ENCODE measurements around the gene CCNA1.

CCNA1 gene

DNA sequence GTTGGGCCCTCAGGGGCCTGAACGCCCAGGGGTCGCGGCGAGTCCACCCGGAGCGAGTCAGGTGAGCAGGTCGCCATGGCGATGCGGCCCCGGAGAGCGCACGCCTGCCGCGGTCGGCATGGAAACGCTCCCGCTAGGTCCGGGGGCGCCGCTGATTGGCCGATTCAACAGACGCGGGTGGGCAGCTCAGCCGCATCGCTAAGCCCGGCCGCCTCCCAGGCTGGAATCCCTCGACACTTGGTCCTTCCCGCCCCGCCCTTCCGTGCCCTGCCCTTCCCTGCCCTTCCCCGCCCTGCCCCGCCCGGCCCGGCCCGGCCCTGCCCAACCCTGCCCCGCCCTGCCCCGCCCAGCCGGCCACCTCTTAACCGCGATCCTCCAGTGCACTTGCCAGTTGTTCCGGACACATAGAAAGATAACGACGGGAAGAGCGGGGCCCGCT lies at the start of gene CCNA1:
TSS of gene CCNA1 (plus strand) at position 390 of the 439 bp plus-strand sequence. CDS start 562 bp downstream, outside the sequence.
- no peak for DNase-seq

GRCh38 chr13:36385489-36385888 lies 46.8 kb upstream of the CCNA1 start:
- no peak for DNase-seq

GRCh38 chr13:36395280-36395679 lies 37.0 kb upstream of the CCNA1 start:
- no peak for DNase-seq

GRCh38 chr13:36405151-36405550 lies 27.1 kb upstream of the CCNA1 start:
- DNase-seq, result no peak

GRCh38 chr13:36412736-36413135 lies 19.6 kb upstream of the CCNA1 start:
- DNase-seq, result no peak

DNA sequence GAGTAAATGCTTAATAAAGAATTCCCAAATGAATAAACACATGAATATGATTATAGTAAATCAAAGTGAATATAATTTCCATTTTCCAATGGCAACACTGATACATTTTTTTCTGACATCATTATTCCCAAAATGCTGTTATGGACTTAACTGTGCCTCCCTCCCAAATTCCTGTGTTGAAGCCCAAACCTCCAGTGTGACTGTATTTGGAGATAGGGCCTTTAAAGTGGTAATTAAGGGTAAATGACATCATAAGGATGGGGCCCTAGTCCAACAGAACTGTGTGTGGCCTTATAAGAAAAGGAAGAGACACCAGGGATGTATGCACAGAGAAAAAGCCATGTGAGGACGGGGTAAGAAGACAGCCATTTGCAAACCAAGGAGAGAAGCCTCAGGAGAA lies 19.1 kb upstream of the CCNA1 start:
- DNase-seq, result no peak

GRCh38 chr13:36414461-36414860 lies 17.8 kb upstream of the CCNA1 start:
- DNase-seq, result no peak

- DNase-seq, result no peak
These were observed 15.0 kb upstream of the CCNA1 start for GRCh38 chr13:36417331-36417730.

DNA sequence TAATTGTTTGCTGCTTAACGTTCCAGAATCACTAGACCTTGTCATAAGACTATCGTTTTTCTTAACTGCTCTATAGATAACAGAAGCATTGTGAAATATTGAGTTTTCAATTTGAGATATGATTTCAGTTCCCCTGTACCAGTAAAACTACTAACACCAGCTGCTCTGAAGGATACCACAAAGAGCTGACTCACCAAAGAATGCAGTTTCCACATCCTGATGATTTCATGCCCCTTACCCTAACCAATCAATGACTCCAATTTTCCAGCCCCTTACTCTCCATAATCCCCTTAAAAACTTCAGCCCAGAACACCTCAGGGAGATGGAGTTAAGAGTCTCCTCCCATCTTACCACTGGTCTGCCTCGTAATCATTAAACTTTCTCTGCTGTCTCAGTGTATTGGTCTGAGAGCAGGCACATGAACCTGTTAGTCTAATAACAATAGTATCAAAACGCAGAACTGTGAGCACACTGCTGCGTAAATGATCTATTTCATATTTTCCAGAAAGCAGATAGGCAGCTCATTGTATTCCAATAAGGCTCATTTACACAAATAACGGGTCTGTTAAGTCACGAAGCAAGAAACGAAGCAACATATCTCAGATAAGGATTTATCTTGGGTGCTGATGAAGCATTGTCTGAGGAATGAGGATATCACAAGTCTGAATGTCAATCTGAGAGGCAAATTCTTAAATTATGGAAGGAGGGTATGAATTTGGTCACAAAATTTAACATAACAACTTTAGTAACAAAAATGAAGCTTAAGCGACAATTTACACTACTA lies 14.1 kb upstream of the CCNA1 start:
- DNase-seq, result no peak

- peak; percentile 55 for DNase-seq
These were observed 11.8 kb upstream of the CCNA1 start for GRCh38 chr13:36420437-36420891.

DNA sequence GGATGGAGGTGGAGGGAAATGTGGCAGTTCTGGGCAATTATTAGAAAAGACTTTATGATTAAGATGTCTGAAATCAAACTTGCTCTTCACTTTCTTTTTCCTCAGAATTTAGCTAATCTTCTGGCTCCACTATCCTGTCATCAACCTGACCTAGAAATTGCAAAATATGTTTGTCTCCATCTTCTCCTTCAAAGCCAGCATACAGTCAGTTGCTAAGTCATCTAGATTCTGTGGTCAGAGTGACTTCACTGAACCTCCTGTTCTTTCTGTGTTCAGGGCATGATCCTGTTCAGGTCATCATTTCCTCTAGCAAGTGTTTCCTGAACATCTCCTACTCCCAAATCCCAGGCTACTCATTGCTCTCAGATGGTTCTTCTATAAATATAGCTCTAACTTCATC lies 10.8 kb upstream of the CCNA1 start:
- no peak for DNase-seq

- no peak for DNase-seq
These were observed 4.2 kb upstream of the CCNA1 start for GRCh38 chr13:36428086-36428485.

DNA sequence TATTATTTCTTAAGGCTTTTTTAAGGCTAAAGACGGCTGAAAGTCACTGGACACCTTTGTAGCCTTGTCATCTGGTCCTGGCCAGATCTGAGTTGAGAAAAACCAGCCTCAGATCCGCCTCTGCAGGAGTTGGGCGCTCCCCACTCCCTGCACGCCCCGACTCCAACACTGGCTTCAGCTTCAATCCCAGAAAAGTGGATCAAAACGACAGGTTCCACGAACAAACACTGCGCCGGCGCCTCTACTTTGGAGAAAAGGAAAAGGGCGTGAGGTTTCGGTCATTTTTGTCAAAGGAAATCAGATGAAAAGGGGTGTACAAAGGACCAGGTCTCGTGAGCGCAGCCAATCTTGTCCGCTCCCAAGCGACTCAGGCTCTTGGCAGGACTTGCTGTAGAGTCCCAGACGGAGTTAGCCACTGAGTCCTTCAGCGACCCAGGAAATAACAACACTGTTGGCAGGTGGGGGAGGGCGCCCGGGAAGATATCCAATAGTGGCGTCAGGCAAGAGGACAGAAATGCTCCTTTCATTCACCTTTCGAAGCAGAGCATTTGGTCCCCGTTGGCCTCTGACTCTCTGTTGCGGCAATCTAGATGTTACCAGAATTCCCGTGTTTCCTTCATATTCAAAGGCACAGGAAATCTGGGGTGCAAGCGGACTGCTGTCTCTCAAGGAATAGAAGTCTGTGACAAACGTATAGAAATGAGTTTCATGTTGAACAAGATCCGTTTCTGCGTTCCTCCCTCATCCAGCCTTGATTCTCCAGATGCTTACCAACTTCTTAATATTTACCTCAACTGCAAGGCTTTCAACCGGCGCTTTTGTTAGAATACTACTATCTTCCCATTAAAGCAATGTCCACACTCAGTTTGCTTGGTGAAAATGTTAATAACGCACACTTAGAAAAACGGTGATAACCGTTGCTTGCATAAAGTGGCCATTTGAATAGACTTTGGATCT lies 1.8 kb upstream of the CCNA1 start:
- DNase-seq, result no peak

GRCh38 chr13:36431204-36432105 lies 840 bp upstream of the CCNA1 start:
- DNase-seq, result no peak

- DNase-seq, result no peak
These were observed 4.5 kb downstream of the CCNA1 start for GRCh38 chr13:36436811-36437210.

DNA sequence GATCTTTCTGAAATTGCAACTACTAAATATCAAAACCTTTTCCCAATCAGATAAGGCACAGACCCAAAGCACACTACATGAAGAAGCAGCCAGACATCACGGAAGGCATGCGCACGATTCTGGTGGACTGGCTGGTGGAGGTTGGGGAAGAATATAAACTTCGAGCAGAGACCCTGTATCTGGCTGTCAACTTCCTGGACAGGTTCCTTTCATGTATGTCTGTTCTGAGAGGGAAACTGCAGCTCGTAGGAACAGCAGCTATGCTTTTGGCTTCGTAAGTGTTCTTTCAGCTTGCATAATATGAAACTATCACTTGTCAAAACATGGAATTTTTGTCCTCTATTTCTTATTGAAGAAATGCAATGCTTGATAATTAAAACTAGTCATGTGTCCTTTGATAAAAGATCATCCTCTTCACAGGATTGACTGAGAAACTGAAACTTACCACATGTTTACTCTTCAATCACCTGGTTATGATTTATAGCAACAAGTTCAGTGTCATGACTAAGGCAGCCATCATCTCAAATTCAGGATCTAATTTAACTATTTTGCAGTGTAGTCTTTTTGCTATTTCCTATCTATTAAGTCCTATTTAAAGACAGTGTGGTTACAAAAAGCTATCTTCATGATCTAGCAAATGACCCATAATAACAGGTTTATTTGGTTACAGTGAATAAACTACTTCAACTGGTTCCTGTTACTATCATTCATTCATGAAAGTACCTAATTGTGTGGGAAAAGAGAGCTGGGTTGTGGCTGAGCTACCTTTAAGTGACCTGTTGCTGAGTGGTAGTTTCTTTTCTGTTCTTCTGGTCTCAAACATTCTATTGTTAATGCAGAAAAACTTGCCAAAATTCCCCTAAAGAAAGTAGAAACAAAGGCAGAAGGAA lies 6.5 kb downstream of the CCNA1 start:
- DNase-seq, result no peak

- no peak for DNase-seq
These were observed 13.0 kb downstream of the CCNA1 start for GRCh38 chr13:36445278-36445677.

DNA sequence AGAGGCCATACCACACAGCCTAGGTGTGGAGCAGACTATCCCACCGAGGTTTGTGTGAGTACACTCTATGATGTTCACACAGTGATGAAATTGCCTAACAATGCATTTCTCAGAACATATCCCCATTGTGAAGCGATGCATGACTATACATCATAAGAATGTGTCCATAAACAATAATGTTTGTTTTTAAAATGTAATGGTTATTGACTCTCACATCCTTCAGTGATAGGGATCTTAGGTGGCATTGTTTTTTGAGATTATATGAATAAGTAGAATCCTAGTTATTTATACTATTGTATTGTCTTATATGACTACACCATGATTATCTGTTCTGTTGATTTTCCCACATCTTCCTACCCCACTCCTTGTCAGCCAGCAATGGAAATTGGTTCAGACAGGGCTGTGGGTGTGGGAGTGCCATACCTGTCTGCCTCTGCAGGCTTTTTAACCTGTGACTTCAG lies 13.6 kb downstream of the CCNA1 start:
- no peak for DNase-seq

- no peak for DNase-seq
These were observed 15.2 kb downstream of the CCNA1 start for GRCh38 chr13:36447501-36447900.

- no peak for DNase-seq
These were observed 18.2 kb downstream of the CCNA1 start for GRCh38 chr13:36450534-36450933.

- DNase-seq, result no peak
These were observed 21.2 kb downstream of the CCNA1 start for GRCh38 chr13:36453516-36453915.
